OCI-M2 (cell line): ENCODE results near the gene LIPG.
A peak's percentile ranks its signal among the peaks of the same experiment; 100 is the strongest.
"Not testable (repeated sequence)": the region's sequence is repeated elsewhere in the genome, so short reads cannot be mapped to it uniquely, and the experiment has no call there.

ENCODE experiments used
- DNase-seq: peaks from one replicate; lab custom pipeline; 2025; ENCODE audit not compliant: unreplicated experiment; lab: John Stamatoyannopoulos, UW

LIPG gene

DNA sequence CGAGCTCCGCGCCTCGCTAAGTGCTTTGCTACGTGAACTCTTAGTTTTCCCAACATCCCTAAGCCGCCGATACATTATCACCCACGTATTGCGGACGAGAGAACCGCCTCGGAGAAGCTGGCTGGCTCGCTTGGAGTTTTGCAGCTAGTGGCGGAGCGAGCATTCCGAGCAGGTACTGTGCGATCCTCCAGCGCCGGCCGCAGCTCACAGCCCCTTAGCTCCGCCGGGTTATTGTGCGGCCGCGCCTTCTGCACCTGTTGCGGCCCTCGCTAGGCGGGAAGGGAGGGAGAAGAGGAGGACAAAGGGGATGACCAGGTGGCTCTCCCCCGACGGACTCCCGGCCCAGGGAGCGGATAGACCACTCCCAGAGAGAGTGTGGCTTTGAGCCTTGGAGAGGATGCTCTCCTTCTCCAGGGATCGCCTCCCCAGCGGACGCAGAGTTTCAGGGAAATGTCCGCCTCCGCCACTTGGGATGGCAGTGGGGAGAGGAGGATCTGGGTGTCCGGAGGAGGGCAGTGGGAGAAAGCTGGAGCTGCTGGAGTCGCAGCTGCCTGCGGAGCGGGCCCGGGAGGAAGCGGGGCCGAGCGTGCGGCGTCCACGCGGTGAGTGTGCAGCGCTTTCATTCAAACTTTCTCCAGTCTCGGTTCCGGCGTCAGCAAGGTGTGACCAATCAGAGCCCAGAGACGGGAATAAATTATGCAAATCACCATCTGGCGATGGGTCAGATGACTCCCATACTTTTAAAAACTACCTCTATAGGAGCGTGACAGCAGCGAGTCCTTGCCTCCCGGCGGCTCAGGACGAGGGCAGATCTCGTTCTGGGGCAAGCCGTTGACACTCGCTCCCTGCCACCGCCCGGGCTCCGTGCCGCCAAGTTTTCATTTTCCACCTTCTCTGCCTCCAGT is at the start of gene LIPG:
LIPG (plus strand) TSS at position 769 of the 905 bp plus-strand sequence. CDS start 252 bp downstream, outside the sequence.
- no peak for DNase-seq

- not testable (repeated sequence) for DNase-seq
These were observed 49.0 kb upstream of the LIPG start for GRCh38 chr18:49512876-49513275.

- no peak for DNase-seq
These were observed 47.3 kb upstream of the LIPG start for GRCh38 chr18:49514577-49514976.

DNA sequence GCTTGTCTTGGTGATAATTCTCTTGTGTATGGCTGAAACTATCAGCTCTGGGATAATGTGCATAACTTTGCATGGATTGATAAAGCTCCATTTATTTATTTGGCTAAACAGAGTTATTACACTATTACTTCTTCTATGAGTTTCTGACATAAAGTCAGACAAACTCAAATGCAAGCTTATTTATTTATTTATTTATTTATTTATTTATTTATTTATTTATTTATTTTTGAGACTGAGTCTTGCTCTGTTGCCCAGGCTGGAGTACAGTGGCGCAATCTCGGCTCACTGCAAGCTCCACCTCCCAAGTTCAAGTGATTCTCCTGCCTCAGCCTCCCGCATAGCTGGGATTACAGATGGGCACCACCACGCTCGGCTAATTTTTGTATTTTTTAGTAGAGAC is 46.9 kb upstream of the LIPG start:
- DNase-seq: not testable (repeated sequence)

DNA sequence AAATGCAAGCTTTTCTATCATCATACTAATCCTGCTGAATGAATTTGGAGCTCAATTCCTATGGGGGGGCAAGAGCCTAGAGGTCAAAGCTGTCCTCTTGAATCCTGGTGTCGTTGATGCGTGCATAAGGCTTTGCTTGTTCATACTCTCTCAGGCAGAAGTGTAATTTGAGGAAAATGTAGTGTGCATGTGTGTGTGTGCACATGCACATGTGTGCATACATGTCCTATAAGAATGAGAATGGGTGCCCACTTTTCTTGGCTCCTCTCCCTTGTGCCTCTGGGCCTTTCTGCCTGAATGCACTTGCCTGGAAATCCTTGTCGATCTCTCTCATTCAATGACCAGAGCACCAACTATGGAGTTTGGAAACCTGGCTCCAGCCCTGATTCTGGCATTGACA is 46.3 kb upstream of the LIPG start:
- no peak for DNase-seq

- no peak for DNase-seq
These were observed 44.4 kb upstream of the LIPG start for GRCh38 chr18:49517483-49517882.

- no peak for DNase-seq
These were observed 42.5 kb upstream of the LIPG start for GRCh38 chr18:49519101-49519971.

DNA sequence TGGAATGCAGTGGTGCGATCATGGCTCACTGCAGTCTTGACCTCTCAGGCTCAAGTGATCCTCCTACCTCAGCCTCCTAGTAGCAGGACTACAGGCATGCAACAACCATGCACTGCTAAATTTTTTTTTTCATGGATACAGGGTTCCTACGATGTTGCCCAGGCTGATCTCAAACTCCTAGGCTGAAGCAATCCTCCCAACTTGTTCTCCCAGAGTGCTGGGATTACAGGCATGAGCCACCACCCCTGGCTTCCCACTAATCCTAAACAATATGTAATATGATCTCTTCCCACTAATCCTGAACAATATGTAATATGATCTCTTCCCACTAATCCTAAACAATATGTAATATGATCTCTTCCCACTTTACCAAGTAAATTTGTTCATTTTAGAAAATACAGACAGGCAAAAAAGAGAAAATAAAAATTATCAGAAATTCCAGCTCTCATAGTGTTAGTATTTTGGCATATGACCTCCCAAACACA is 41.2 kb upstream of the LIPG start:
- no peak for DNase-seq

DNA sequence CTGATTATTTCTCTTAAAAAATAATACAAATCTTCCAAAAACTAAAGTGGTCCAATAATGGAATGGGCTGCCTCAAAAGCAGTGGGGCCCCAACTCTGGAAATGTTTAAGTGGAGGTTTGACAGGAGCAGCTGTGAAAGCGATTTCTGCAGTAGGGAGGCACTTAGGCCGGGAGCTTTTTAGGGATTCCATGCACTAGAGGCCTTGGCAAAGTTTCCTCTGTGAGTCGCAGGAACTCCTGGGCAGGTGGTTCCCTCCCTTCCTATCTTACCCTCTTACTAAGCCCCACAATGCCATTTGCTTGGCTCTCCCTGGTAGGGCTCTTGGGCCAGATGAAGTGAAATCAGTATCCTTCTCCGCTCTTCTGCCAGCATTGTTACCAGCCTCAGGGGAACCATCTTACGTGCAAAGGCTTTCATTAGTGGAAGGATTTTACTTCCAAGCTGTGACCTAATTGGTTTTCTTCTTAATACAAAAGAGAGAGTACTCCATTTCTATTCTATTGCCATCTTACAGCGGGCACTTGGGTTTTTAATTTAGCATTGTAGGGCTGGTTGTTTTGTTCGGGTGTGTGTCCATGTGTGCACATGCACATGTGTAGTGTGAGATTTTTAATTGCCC is 40.5 kb upstream of the LIPG start:
- no peak for DNase-seq

DNA sequence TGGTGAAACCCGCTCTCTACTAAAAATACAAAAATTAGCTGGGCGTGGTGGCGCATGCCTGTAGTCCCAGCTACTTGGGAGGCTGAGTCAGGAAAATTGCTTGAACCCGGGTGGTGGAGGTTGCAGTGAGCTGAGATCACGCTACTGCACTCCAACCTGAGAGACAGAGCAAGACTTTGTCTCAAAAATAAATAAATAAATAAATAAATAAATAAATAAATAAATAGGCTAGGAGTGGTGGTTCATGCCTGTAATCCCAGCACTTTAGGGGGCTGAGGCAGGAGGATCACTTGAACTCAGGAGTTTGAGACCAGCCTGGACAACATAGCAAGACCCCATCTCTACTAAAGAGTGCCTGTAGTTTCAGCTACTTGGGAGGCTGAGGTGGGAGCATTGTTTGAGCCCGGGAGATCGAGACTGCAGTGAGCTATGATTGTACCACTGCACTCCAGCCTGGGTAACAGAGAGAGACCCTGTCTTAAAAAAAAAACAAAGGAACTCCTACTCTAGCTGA is 38.2 kb upstream of the LIPG start:
- not testable (repeated sequence) for DNase-seq

DNA sequence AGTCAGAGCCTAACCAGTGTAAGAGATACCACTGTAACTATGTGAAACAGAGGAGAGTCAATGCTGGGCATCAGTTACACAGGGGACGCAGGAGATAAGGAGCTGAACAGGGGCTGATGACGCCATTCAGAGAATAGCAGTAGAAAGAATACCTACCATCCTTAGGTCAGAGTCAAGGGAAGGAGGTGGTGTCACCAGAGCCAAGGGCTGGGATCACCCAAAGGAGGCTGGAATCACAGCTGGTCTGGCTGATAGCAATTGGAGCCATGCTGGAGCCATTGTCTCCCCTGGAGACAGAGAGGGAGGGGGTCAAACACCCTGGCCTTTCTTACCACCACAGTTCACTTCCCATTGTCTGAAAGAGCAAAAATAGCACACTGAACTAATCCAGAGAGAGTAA is 37.5 kb upstream of the LIPG start:
- peak; percentile 28 for DNase-seq

DNA sequence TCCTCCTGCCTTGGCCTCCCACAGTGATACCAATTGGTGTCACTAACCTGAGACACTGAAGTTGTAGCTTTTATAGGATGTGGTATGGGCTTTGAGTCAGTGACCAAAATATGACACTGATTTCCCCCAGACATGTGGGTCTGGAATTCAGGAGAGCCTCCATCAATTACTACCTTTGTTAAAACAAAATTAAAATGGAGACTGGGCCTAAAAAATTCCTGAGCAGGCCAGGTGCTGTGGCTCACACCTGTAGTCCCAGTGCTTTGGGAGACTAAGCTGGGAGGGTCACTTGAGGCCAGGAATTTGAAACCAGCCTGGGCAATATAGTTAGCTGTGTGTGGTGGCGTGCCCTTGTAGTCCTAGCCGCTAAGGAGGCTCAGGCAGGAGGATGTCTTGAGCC is 36.9 kb upstream of the LIPG start:
- DNase-seq: no peak

- DNase-seq: no peak
These were observed 35.9 kb upstream of the LIPG start for GRCh38 chr18:49525981-49526380.

GRCh38 chr18:49527631-49528327 is 34.1 kb upstream of the LIPG start:
- DNase-seq: no peak

- peak; percentile 10 for DNase-seq
These were observed 32.3 kb upstream of the LIPG start for GRCh38 chr18:49529596-49529995.

DNA sequence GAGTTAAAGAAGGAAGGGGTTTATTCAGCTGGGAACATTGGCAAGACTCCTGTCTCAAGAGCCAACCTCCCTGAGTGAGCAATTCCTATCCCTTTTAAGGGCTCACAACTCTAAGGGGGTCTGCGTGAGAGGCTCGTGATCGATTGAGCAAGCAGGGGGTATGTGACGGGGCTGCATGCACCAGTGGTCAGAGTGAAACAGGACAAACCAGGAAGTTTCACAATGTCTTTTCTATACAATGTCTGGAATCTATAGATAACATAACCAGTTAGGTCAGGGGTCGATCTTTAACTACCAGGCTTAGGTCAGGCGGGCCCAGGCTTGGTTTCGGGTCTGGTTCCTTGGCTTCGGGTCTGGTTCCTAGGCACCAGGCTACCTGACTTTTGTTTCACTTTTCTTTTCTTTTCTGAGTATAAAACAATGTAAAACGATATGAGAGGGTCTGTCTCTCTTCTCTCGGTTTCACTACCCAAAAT is 30.1 kb upstream of the LIPG start:
- peak; percentile 27 for DNase-seq

GRCh38 chr18:49534846-49535601 is 26.8 kb upstream of the LIPG start:
- no peak for DNase-seq

DNA sequence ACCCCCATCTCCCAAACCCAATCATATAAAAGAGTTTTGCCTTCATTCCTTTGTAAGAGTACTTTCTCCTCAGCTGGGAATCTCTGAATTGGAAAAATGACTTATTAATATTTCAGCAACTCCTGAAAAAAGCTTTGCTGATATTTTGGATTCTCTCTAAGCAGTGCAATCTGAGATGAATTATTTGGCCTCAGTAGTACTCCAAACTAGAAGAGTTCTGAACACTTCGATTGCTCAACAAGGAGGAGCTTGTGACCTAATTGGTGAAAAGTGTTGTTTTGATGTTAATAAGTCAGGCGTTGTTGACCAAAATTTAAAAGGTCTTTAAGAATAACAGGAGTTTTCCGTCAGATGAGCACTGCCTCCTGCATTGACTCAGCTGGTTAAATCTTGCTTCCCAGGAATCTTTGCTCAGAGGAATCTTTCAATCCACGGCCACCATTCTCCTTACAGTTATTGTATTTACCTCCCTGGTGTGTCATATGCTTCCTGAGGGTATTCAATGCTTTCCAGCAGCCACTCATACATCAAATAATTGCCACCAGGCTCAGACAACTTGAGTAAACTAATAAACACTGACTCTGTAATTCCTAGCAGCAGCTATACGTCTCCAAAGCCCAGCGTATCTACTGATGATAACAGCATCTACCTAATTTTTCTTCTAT is 24.5 kb upstream of the LIPG start:
- DNase-seq: no peak

- DNase-seq: no peak
These were observed 17.5 kb upstream of the LIPG start for GRCh38 chr18:49544362-49544761.
